GM18499 (cell line): ENCODE data around the gene BMPER.

Experiments
- ATAC-seq: cut with Tn5 transposase; IDR thresholded peaks from one replicate; pipeline ENCODE4 v1.9.1; 2021; ENCODE audit warnings: moderate number of reproducible peaks; ENCODE audit not compliant: insufficient read depth, unreplicated experiment

The BMPER gene

GRCh38 chr7:33961948-33962347, 56.6 kb downstream of the BMPER start:
- ATAC-seq = no peak

- ATAC-seq = no peak
Observed at GRCh38 chr7:33964417-33965182, 59.3 kb downstream of the BMPER start.

- ATAC-seq = no peak
Observed at GRCh38 chr7:33965183-33965744, 59.9 kb downstream of the BMPER start.

GRCh38 chr7:33968591-33968990, 63.3 kb downstream of the BMPER start:
- ATAC-seq = no peak

GRCh38 chr7:33970536-33970935, 65.2 kb downstream of the BMPER start:
- ATAC-seq = no peak

GRCh38 chr7:33971106-33971505, 65.8 kb downstream of the BMPER start:
- ATAC-seq = no peak

GRCh38 chr7:33973231-33974015, 68.1 kb downstream of the BMPER start:
- no peak for ATAC-seq

- no peak for ATAC-seq
Observed at GRCh38 chr7:33979300-33979806, 74.0 kb downstream of the BMPER start.

GRCh38 chr7:33979807-33980355, 74.5 kb downstream of the BMPER start:
- no peak for ATAC-seq

GRCh38 chr7:33981226-33981625, 75.9 kb downstream of the BMPER start:
- ATAC-seq = no peak

- no peak for ATAC-seq
Observed at GRCh38 chr7:33981671-33982424, 76.5 kb downstream of the BMPER start.

GRCh38 chr7:33982425-33982786, 77.1 kb downstream of the BMPER start:
- no peak for ATAC-seq

GRCh38 chr7:33986451-33986850, 81.1 kb downstream of the BMPER start:
- ATAC-seq = no peak

- no peak for ATAC-seq
Observed at GRCh38 chr7:33986951-33987947, 81.9 kb downstream of the BMPER start.

- ATAC-seq = no peak
Observed at GRCh38 chr7:33996899-33997298, 91.6 kb downstream of the BMPER start.

- ATAC-seq = no peak
Observed at GRCh38 chr7:33998476-33998875, 93.1 kb downstream of the BMPER start.

GRCh38 chr7:34011017-34011695, 105.8 kb downstream of the BMPER start:
- ATAC-seq = no peak

GRCh38 chr7:34011696-34012095, 106.4 kb downstream of the BMPER start:
- no peak for ATAC-seq
